ENCODE results near the gene NENF. TPM values are rescaled to one million over a fixed set of nuclear protein-coding genes. Genes with fewer than 3 reads are reported as not detected.

The NENF gene
- total RNA-seq, 4 donors from 2014 or later = 74.8 to 149 (median 112) TPM

- in situ Hi-C loops (cut with MboI; ENCODE audit: low sequenced_read_pairs in 4 of 4) = no loop called here
- H3K9me3 ChIP-seq = no peaks in the 10 kb centered on the region
- H3K27me3 ChIP-seq = no peaks in the 10 kb centered on the region
- no peak for DNase-seq
- no peak for ATAC-seq
- H3K27ac ChIP-seq = no peak overlapping the region
- TF ChIP-seq POLR2A (IDR thresholded peaks at IDR 0.05) (no peak), CTCF (IDR thresholded peaks at IDR 0.05 in 4 of 5, conservative IDR thresholded peaks at IDR 0.05 in 1 of 5) (no peak)
- no peaks in the 10 kb centered on the region for H3K4me1 ChIP-seq
- intact Hi-C loops (cut with DNase I; ENCODE audit: low total_unique reads) = no loop called here
- H3K4me3 ChIP-seq = no peak overlapping the region
- no peaks in the 10 kb centered on the region for H3K36me3 ChIP-seq
These were observed 53.9 kb downstream of the NENF start for GRCh38 chr1:212486619-212486975.

- intact Hi-C loops (cut with DNase I; ENCODE audit: low total_unique reads) = no loop called here
- Histone ChIP-seq H3K27ac (no peak overlapping the region), H3K9me3 (no peaks in the 10 kb centered on the region), H3K27me3 (no peaks in the 10 kb centered on the region), H3K4me1 (no peaks in the 10 kb centered on the region), H3K4me3 (no peak overlapping the region), H3K36me3 (no peaks in the 10 kb centered on the region)
- ATAC-seq (no peak), DNase-seq (no peak)
- in situ Hi-C loops (cut with MboI; ENCODE audit: low sequenced_read_pairs in 4 of 4) = no loop called here
- TF ChIP-seq POLR2A (IDR thresholded peaks at IDR 0.05) = no peak
These were observed 54.6 kb downstream of the NENF start for GRCh38 chr1:212487286-212487685.

GRCh38 chr1:212487774-212488435 lies 55.2 kb downstream of the NENF start:
- Histone ChIP-seq H3K27ac (peak overlapping the region in 1 of 4 donors; percentile 2), H3K4me1 (no peaks in the 10 kb centered on the region), H3K9me3 (no peaks in the 10 kb centered on the region), H3K27me3 (no peaks in the 10 kb centered on the region), H3K4me3 (no peak overlapping the region), H3K36me3 (no peaks in the 10 kb centered on the region)
- ATAC-seq (no peak), DNase-seq (no peak)
- intact Hi-C loops (cut with DNase I; ENCODE audit: low total_unique reads) (no loop called here), in situ Hi-C loops (cut with MboI; ENCODE audit: low sequenced_read_pairs in 4 of 4) (no loop called here)
- TF ChIP-seq POLR2A (IDR thresholded peaks at IDR 0.05) (no peak), CTCF (IDR thresholded peaks at IDR 0.05 in 4 of 5, conservative IDR thresholded peaks at IDR 0.05 in 1 of 5) (no peak)

- Histone ChIP-seq H3K4me3 (no peak overlapping the region), H3K9me3 (no peaks in the 10 kb centered on the region), H3K4me1 (no peaks in the 10 kb centered on the region), H3K27me3 (no peaks in the 10 kb centered on the region), H3K36me3 (no peaks in the 10 kb centered on the region), H3K27ac (peak overlapping the region in 2 of 4 donors; percentile 2 to 37)
- ATAC-seq = peak; percentile 70 to 84
- intact Hi-C loops (cut with DNase I; ENCODE audit: low total_unique reads) (no loop called here), in situ Hi-C loops (cut with MboI; ENCODE audit: low sequenced_read_pairs in 4 of 4) (no loop called here)
- peak; percentile 51 to 69 for DNase-seq
- no peak for TF ChIP-seq POLR2A (IDR thresholded peaks at IDR 0.05)
- TF ChIP-seq CTCF (IDR thresholded peaks at IDR 0.05 in 4 of 5, conservative IDR thresholded peaks at IDR 0.05 in 1 of 5) = no peak
These were observed 55.9 kb downstream of the NENF start for GRCh38 chr1:212488436-212489283.

GRCh38 chr1:212489284-212489859 lies 56.7 kb downstream of the NENF start:
- TF ChIP-seq POLR2A (IDR thresholded peaks at IDR 0.05) (no peak), CTCF (IDR thresholded peaks at IDR 0.05 in 4 of 5, conservative IDR thresholded peaks at IDR 0.05 in 1 of 5) (no peak)
- no peaks in the 10 kb centered on the region for H3K36me3 ChIP-seq
- in situ Hi-C loops (cut with MboI; ENCODE audit: low sequenced_read_pairs in 4 of 4) = no loop called here
- intact Hi-C loops (cut with DNase I; ENCODE audit: low total_unique reads) = no loop called here
- no peak overlapping the region for H3K27ac ChIP-seq
- DNase-seq = no peak
- H3K27me3 ChIP-seq = no peaks in the 10 kb centered on the region
- H3K4me1 ChIP-seq = no peaks in the 10 kb centered on the region
- no peak for ATAC-seq
- H3K9me3 ChIP-seq = no peaks in the 10 kb centered on the region
- H3K4me3 ChIP-seq = no peak overlapping the region

All from gastrocnemius medialis (tissue), 4 donors.